ENCODE measurements around the gene TMEM50A.
A peak's percentile ranks its signal among the peaks of the same experiment; 100 is the strongest.
"Not testable (repeated sequence)": the region's sequence is repeated elsewhere in the genome, so short reads cannot be mapped to it uniquely, and the experiment has no call there.

Gene TMEM50A

GRCh38 chr1:25338188-25338981, at the start of gene TMEM50A:
Gene TMEM50A (plus strand): TSS chr1:25338334. CDS start chr1:25340487, 2,153 bp downstream.
- Histone ChIP-seq H3K9ac (ENCODE audit: low read depth, low read length) (peak within 1 kb of the TSS; percentile 91), H3K9me3 (ENCODE audit: insufficient read depth, low read depth, low read length) (no peaks in the 10 kb centered on the region), H3K4me1 (ENCODE audit: insufficient read depth, low read length) (peaks cover 5% of the 10 kb centered on the region), H3K27ac (ENCODE audit: low read length) (peak within 1 kb of the TSS; percentile 91), H3K36me3 (ENCODE audit: insufficient read depth, low read depth, low read length) (peaks cover 16% of the 10 kb centered on the region; the same call in 1 of the 2 replicates), H3K27me3 (ENCODE audit: insufficient read depth, low read length) (no peaks in the 10 kb centered on the region), H3K4me3 (ENCODE audit: low read length) (peak within 1 kb of the TSS; percentile 88)

GRCh38 chr1:25288573-25289101, 49.5 kb upstream of the TMEM50A start:
- not testable (repeated sequence) for H3K4me3 ChIP-seq (ENCODE audit: low read length); H3K4me1 ChIP-seq (ENCODE audit: insufficient read depth, low read length); H3K9me3 ChIP-seq (ENCODE audit: insufficient read depth, low read depth, low read length); H3K9ac ChIP-seq (ENCODE audit: low read depth, low read length); H3K27me3 ChIP-seq (ENCODE audit: insufficient read depth, low read length); H3K27ac ChIP-seq (ENCODE audit: low read length); H3K36me3 ChIP-seq (ENCODE audit: insufficient read depth, low read depth, low read length)

- not testable (repeated sequence) for H3K36me3 ChIP-seq (ENCODE audit: insufficient read depth, low read depth, low read length); H3K9ac ChIP-seq (ENCODE audit: low read depth, low read length); H3K4me3 ChIP-seq (ENCODE audit: low read length); H3K27ac ChIP-seq (ENCODE audit: low read length); H3K4me1 ChIP-seq (ENCODE audit: insufficient read depth, low read length); H3K9me3 ChIP-seq (ENCODE audit: insufficient read depth, low read depth, low read length); H3K27me3 ChIP-seq (ENCODE audit: insufficient read depth, low read length)
These were observed 48.1 kb upstream of the TMEM50A start for GRCh38 chr1:25290043-25290442.

- not testable (repeated sequence) for H3K9me3 ChIP-seq (ENCODE audit: insufficient read depth, low read depth, low read length); H3K36me3 ChIP-seq (ENCODE audit: insufficient read depth, low read depth, low read length); H3K4me1 ChIP-seq (ENCODE audit: insufficient read depth, low read length); H3K4me3 ChIP-seq (ENCODE audit: low read length); H3K27ac ChIP-seq (ENCODE audit: low read length); H3K9ac ChIP-seq (ENCODE audit: low read depth, low read length); H3K27me3 ChIP-seq (ENCODE audit: insufficient read depth, low read length)
These were observed 44.7 kb upstream of the TMEM50A start for GRCh38 chr1:25293426-25293825.

GRCh38 chr1:25294889-25295826, 43.0 kb upstream of the TMEM50A start:
- H3K27ac ChIP-seq (ENCODE audit: low read length); H3K4me1 ChIP-seq (ENCODE audit: insufficient read depth, low read length); H3K9me3 ChIP-seq (ENCODE audit: insufficient read depth, low read depth, low read length); H3K27me3 ChIP-seq (ENCODE audit: insufficient read depth, low read length); H3K36me3 ChIP-seq (ENCODE audit: insufficient read depth, low read depth, low read length); H3K9ac ChIP-seq (ENCODE audit: low read depth, low read length); H3K4me3 ChIP-seq (ENCODE audit: low read length): not testable (repeated sequence)

GRCh38 chr1:25296501-25296900, 41.6 kb upstream of the TMEM50A start:
- H3K9ac ChIP-seq (ENCODE audit: low read depth, low read length); H3K36me3 ChIP-seq (ENCODE audit: insufficient read depth, low read depth, low read length); H3K9me3 ChIP-seq (ENCODE audit: insufficient read depth, low read depth, low read length); H3K27ac ChIP-seq (ENCODE audit: low read length); H3K4me3 ChIP-seq (ENCODE audit: low read length); H3K4me1 ChIP-seq (ENCODE audit: insufficient read depth, low read length); H3K27me3 ChIP-seq (ENCODE audit: insufficient read depth, low read length): not testable (repeated sequence)

GRCh38 chr1:25300729-25301128, 37.4 kb upstream of the TMEM50A start:
- H3K4me3 ChIP-seq (ENCODE audit: low read length); H3K36me3 ChIP-seq (ENCODE audit: insufficient read depth, low read depth, low read length); H3K27ac ChIP-seq (ENCODE audit: low read length); H3K4me1 ChIP-seq (ENCODE audit: insufficient read depth, low read length); H3K27me3 ChIP-seq (ENCODE audit: insufficient read depth, low read length); H3K9me3 ChIP-seq (ENCODE audit: insufficient read depth, low read depth, low read length); H3K9ac ChIP-seq (ENCODE audit: low read depth, low read length): not testable (repeated sequence)

GRCh38 chr1:25302330-25302729, 35.8 kb upstream of the TMEM50A start:
- not testable (repeated sequence) for H3K27ac ChIP-seq (ENCODE audit: low read length); H3K9ac ChIP-seq (ENCODE audit: low read depth, low read length); H3K4me1 ChIP-seq (ENCODE audit: insufficient read depth, low read length); H3K27me3 ChIP-seq (ENCODE audit: insufficient read depth, low read length); H3K4me3 ChIP-seq (ENCODE audit: low read length); H3K36me3 ChIP-seq (ENCODE audit: insufficient read depth, low read depth, low read length); H3K9me3 ChIP-seq (ENCODE audit: insufficient read depth, low read depth, low read length)

- H3K9me3 ChIP-seq (ENCODE audit: insufficient read depth, low read depth, low read length); H3K36me3 ChIP-seq (ENCODE audit: insufficient read depth, low read depth, low read length); H3K27ac ChIP-seq (ENCODE audit: low read length); H3K27me3 ChIP-seq (ENCODE audit: insufficient read depth, low read length); H3K9ac ChIP-seq (ENCODE audit: low read depth, low read length); H3K4me1 ChIP-seq (ENCODE audit: insufficient read depth, low read length); H3K4me3 ChIP-seq (ENCODE audit: low read length): not testable (repeated sequence)
These were observed 33.2 kb upstream of the TMEM50A start for GRCh38 chr1:25304936-25305335.

GRCh38 chr1:25308168-25308567, 30.0 kb upstream of the TMEM50A start:
- H3K4me3 ChIP-seq (ENCODE audit: low read length); H3K27ac ChIP-seq (ENCODE audit: low read length); H3K9me3 ChIP-seq (ENCODE audit: insufficient read depth, low read depth, low read length): not testable (repeated sequence)

GRCh38 chr1:25309085-25309484, 29.0 kb upstream of the TMEM50A start:
- not testable (repeated sequence) for H3K4me1 ChIP-seq (ENCODE audit: insufficient read depth, low read length); H3K27me3 ChIP-seq (ENCODE audit: insufficient read depth, low read length); H3K36me3 ChIP-seq (ENCODE audit: insufficient read depth, low read depth, low read length); H3K9ac ChIP-seq (ENCODE audit: low read depth, low read length); H3K27ac ChIP-seq (ENCODE audit: low read length); H3K4me3 ChIP-seq (ENCODE audit: low read length); H3K9me3 ChIP-seq (ENCODE audit: insufficient read depth, low read depth, low read length)

More at GRCh38 chr1:25308168-25308567, 30.0 kb upstream of the TMEM50A start:
- H3K27me3 ChIP-seq (ENCODE audit: insufficient read depth, low read length); H3K4me1 ChIP-seq (ENCODE audit: insufficient read depth, low read length); H3K36me3 ChIP-seq (ENCODE audit: insufficient read depth, low read depth, low read length); H3K9ac ChIP-seq (ENCODE audit: low read depth, low read length): not testable (repeated sequence)

- H3K27ac ChIP-seq (ENCODE audit: low read length); H3K36me3 ChIP-seq (ENCODE audit: insufficient read depth, low read depth, low read length): not testable (repeated sequence)
These were observed 28.6 kb upstream of the TMEM50A start for GRCh38 chr1:25309486-25309885.

More at GRCh38 chr1:25309486-25309885, 28.6 kb upstream of the TMEM50A start:
- H3K4me3 ChIP-seq (ENCODE audit: low read length); H3K4me1 ChIP-seq (ENCODE audit: insufficient read depth, low read length); H3K27me3 ChIP-seq (ENCODE audit: insufficient read depth, low read length); H3K9me3 ChIP-seq (ENCODE audit: insufficient read depth, low read depth, low read length); H3K9ac ChIP-seq (ENCODE audit: low read depth, low read length): not testable (repeated sequence)

Data from iPS-20b (cell line).